HCT116 (cell line): Measurements from ENCODE around the gene CADPS. TPM values are rescaled to one million over a fixed set of nuclear protein-coding genes. Genes with fewer than 3 reads are reported as not detected.

Experiments used
- ATAC-seq: fragments of 200-7000 bp; cut with Tn5 transposase; 2 replicates; pipeline ENCODE4 v1.9.1; 2020; ENCODE audit warnings: mild to moderate bottlenecking, moderate library complexity
- BruUV-seq: library from RNA; stranded (reverse); fragments of 400-500 nt; replicated peaks from 2 replicates; lab custom pipeline; 2021; lab: Mats Ljungman, UMichigan
- CTCF ChIA-PET: fragments of 300-600 bp; sonication (Branson Sonifier 250); formaldehyde crosslinking; loops from one replicate; lab custom pipeline; 2021; ENCODE audit warnings: antibody characterized with exemption; lab: Charles Lee
- POLR2A ChIA-PET: fragments of 300-600, 350-600 bp; sonication (Branson Sonifier 250); formaldehyde crosslinking; loops from one replicate; lab custom pipeline; 2021; ENCODE audit warnings: antibody characterized with exemption; lab: Charles Lee
- RAD21 ChIA-PET, 2 experiments: fragments of 300-600 bp; sonication (Branson Sonifier 250); formaldehyde crosslinking; loops; one replicate each; lab custom pipeline; 2023; ENCODE audit warnings: low total read pairs in 2 of 2; ENCODE audit not compliant: uncharacterized antibody in 2 of 2, unreplicated experiment in 2 of 2, low non-redundant PET in 1 of 2; lab: Charles Lee
- DNase-seq: peaks from one replicate; pipeline ENCODE4 v3.0.0-alpha.2; 2010; ENCODE audit warnings: low read depth, low spot score
- H2AFZ ChIP-seq: fragments of 200-600 bp; shearing (Covaris generic), sonication (generic); 2 replicates; pipeline ENCODE4 v1.6.1; 2017; ENCODE audit warnings: low read depth, mixed run types, mixed read lengths, antibody characterized with exemption, low read length; ENCODE audit not compliant: poor library complexity, severe bottlenecking
- H3K27ac ChIP-seq: 2 replicates; pipeline ENCODE4 v1.5.1; 2012; ENCODE audit warnings: low read depth, low read length
- H3K27me3 ChIP-seq: fragments of 200-600 bp; sonication (generic); 2 replicates; pipeline ENCODE4 v1.6.1; 2016; ENCODE audit warnings: mixed run types, low read length, mixed read lengths; ENCODE audit not compliant: insufficient read depth
- H3K36me3 ChIP-seq, 2 experiments: fragments of 200-500 bp in 1 of 2; fragments of 200-600 bp in 1 of 2; sonication (Bioruptor generic) in 1 of 2; sonication (generic) in 1 of 2; 2 replicates each; pipeline versions ENCODE4 v1.5.1 to v1.6.1; 2014 to 2016; ENCODE audit warnings: low read length in 2 of 2, inconsistent platforms in 1 of 2, mixed read lengths in 1 of 2, mixed run types in 1 of 2; ENCODE audit not compliant: insufficient read depth in 2 of 2, control insufficient read depth in 1 of 2
- H3K4me1 ChIP-seq, 2 experiments: fragments of 200-600 bp in 1 of 2; sonication (generic) in 1 of 2; 2 replicates each; pipeline versions ENCODE4 v1.5.1 to v1.6.1; 2012 to 2017; ENCODE audit warnings: low read length in 2 of 2, inconsistent platforms in 1 of 2, mild to moderate bottlenecking in 1 of 2, mixed read lengths in 1 of 2, mixed run types in 1 of 2, moderate library complexity in 1 of 2; ENCODE audit not compliant: insufficient read depth in 2 of 2, control insufficient read depth in 1 of 2
- H3K4me2 ChIP-seq: fragments of 200-600 bp; sonication (generic); 2 replicates; pipeline ENCODE4 v1.6.1; 2017; ENCODE audit warnings: mixed run types, low read length, mixed read lengths
- H3K4me3 ChIP-seq, 2 experiments: fragments of 200-600 bp in 1 of 2; sonication (generic) in 1 of 2; replicated peaks in 1 of 2; 2 replicates each; pipeline ENCODE4 v1.5.1; 2011 to 2016; ENCODE audit warnings: low read length in 2 of 2, control low read depth in 1 of 2, low read depth in 1 of 2, mild to moderate bottlenecking in 1 of 2, mixed read lengths in 1 of 2, mixed run types in 1 of 2
- H3K79me2 ChIP-seq: fragments of 200-600 bp; sonication (generic); 2 replicates; pipeline ENCODE4 v1.6.1; 2017; ENCODE audit warnings: mild to moderate bottlenecking, mixed run types, low read length, moderate library complexity, mixed read lengths; ENCODE audit not compliant: insufficient read depth
- H3K9ac ChIP-seq: fragments of 200-600 bp; sonication (generic); 2 replicates; pipeline ENCODE4 v1.6.1; 2016; ENCODE audit warnings: low read length, mixed read lengths
- H3K9me2 ChIP-seq: fragments of 200-600 bp; sonication (generic), shearing (Covaris generic); 2 replicates; pipeline ENCODE4 v1.6.1; 2017; ENCODE audit warnings: mixed run types, mild to moderate bottlenecking, moderate library complexity; ENCODE audit not compliant: insufficient read depth
- H3K9me3 ChIP-seq, 2 experiments: fragments of 200-500 bp in 1 of 2; fragments of 200-600 bp in 1 of 2; sonication (Bioruptor generic) in 1 of 2; sonication (generic) in 1 of 2; 2 replicates each; pipeline ENCODE4 v1.6.1; 2014 to 2017; ENCODE audit warnings: low read length in 2 of 2, mixed read lengths in 2 of 2, inconsistent platforms in 1 of 2, low read depth in 1 of 2, mild to moderate bottlenecking in 1 of 2, mixed run types in 1 of 2, moderate library complexity in 1 of 2; ENCODE audit not compliant: control insufficient read depth in 1 of 2, insufficient read depth in 1 of 2
- H4K20me1 ChIP-seq: fragments of 200-600 bp; sonication (generic), shearing (Covaris generic); 2 replicates; pipeline ENCODE4 v1.6.1; 2017; ENCODE audit warnings: mixed run types, mild to moderate bottlenecking, moderate library complexity; ENCODE audit not compliant: insufficient read depth
- CBX3 ChIP-seq: IDR thresholded peaks from 2 replicates; pipeline ENCODE4 v1.6.1; 2012; ENCODE audit warnings: low read depth
- CEBPB ChIP-seq: IDR thresholded peaks from 2 replicates; pipeline ENCODE4 v1.6.1; 2012; ENCODE audit warnings: low read depth
- CTCF ChIP-seq, 3 experiments: fragments of 200-600 bp in 1 of 3; sonication (generic) in 1 of 3; IDR thresholded peaks in 2 of 3; conservative IDR thresholded peaks in 1 of 3; 2 replicates each; pipeline ENCODE4 v1.5.1; 2012 to 2017; ENCODE audit warnings: low read depth in 2 of 3, low read length in 2 of 3, antibody characterized with exemption in 1 of 3, borderline replicate concordance in 1 of 3, control low read depth in 1 of 3, mild to moderate bottlenecking in 1 of 3, mixed read lengths in 1 of 3, mixed run types in 1 of 3, moderate library complexity in 1 of 3; ENCODE audit not compliant: insufficient read depth in 1 of 3
- EGR1 ChIP-seq: IDR thresholded peaks from 2 replicates; pipeline ENCODE4 v1.6.1; 2012; ENCODE audit warnings: low read depth
- ELF1 ChIP-seq: IDR thresholded peaks from 2 replicates; pipeline ENCODE4 v1.6.1; 2012; ENCODE audit warnings: low read depth, borderline replicate concordance
- EZH2 ChIP-seq: fragments of 200-600 bp; sonication (generic); IDR thresholded peaks from 2 replicates; pipeline ENCODE4 v1.6.1; 2017; ENCODE audit warnings: antibody characterized with exemption, mixed run types
- RAD21 ChIP-seq: IDR thresholded peaks from 2 replicates; pipeline ENCODE4 v1.6.1; 2012; ENCODE audit warnings: low read depth, mild to moderate bottlenecking
- SIN3A ChIP-seq: IDR thresholded peaks from 2 replicates; pipeline ENCODE4 v1.6.1; 2012; ENCODE audit warnings: low read depth
- SP1 ChIP-seq: IDR thresholded peaks from 2 replicates; pipeline ENCODE4 v1.6.1; 2012; ENCODE audit warnings: low read depth
- ZBTB33 ChIP-seq: IDR thresholded peaks from 2 replicates; pipeline ENCODE4 v1.6.1; 2011; ENCODE audit warnings: mild to moderate bottlenecking, low read length, moderate library complexity; ENCODE audit not compliant: insufficient replicate concordance; ENCODE audit errors: extremely low read depth
- ZFX ChIP-seq: fragments of 450-650 bp; IDR thresholded peaks from 2 replicates; pipeline ENCODE4 v1.6.1; 2017
- ZNF274 ChIP-seq: fragments of 200-500 bp; sonication (Bioruptor generic); IDR thresholded peaks from 2 replicates; pipeline ENCODE4 v1.6.1; 2014; ENCODE audit warnings: mild to moderate bottlenecking, low read depth, low read length, inconsistent platforms
- intact Hi-C: fragments of 100-400 bp; cut with micrococcal nuclease; formaldehyde crosslinking; loops from 2 replicates; pipeline ENCODE4 v1.10.0; 2022
- total RNA-seq: library from RNA; stranded (reverse); gene quantifications from one replicate; pipeline ENCODE4 v1.2.1, GENCODE V29; 2021; ENCODE audit not compliant: unreplicated experiment
- TF ChIP-seq, protein P1 (sequence below): IDR thresholded peaks from 2 replicates; pipeline ENCODE4 v1.6.1; 2012

Gene CADPS
- total RNA-seq, 1 experiment from 2014 or later: not detected

- H3K9me3 ChIP-seq: no peaks in the 10 kb centered on the region
- H3K9me2 ChIP-seq: no peaks in the 10 kb centered on the region
- H3K36me3 ChIP-seq: no peaks in the 10 kb centered on the region
- no peak for TF ChIP-seq CTCF (IDR thresholded peaks at IDR 0.05 in 2 of 3, conservative IDR thresholded peaks at IDR 0.05 in 1 of 3; ENCODE audit: borderline replicate concordance in 1 of 3, insufficient read depth in 1 of 3, low read depth in 2 of 3, low read length in 2 of 3)
- no peak for TF ChIP-seq ELF1
- H3K4me1 ChIP-seq: no peaks in the 10 kb centered on the region
- no peak overlapping the region for H3K9ac ChIP-seq
- no TSS peak for BruUV-seq
- RAD21 ChIA-PET: no interaction called here
- H3K79me2 ChIP-seq: no peaks in the 10 kb centered on the region
- intact Hi-C loops: no loop called here
- POLR2A ChIA-PET: no interaction called here
- no peak overlapping the region for H2AFZ ChIP-seq
- CTCF ChIA-PET: no interaction called here
- DNase-seq: no peak
- H3K27ac ChIP-seq: no peak overlapping the region
- H4K20me1 ChIP-seq: no peaks in the 10 kb centered on the region
- ATAC-seq: no peak
- H3K4me2 ChIP-seq: no peak overlapping the region
- H3K4me3 ChIP-seq: no peak overlapping the region
- H3K27me3 ChIP-seq: no peaks in the 10 kb centered on the region
These were observed 94.1 kb downstream of the CADPS start for GRCh38 chr3:62781121-62781520.

GRCh38 chr3:62777674-62778073 lies 97.5 kb downstream of the CADPS start:
- no TSS peak for BruUV-seq
- H2AFZ ChIP-seq: no peak overlapping the region
- no peaks in the 10 kb centered on the region for H3K9me2 ChIP-seq
- DNase-seq: no peak
- no peak overlapping the region for H3K27ac ChIP-seq
- intact Hi-C loops: no loop called here
- ChIA-PET CTCF (no interaction called here), RAD21 (no interaction called here)
- no peaks in the 10 kb centered on the region for H4K20me1 ChIP-seq
- TF ChIP-seq SP1 (no peak), CEBPB (no peak), EGR1 (no peak), CBX3 (no peak), ZFX (no peak), ZBTB33 (no peak), EZH2 (no peak), RAD21 (no peak), SIN3A (no peak), CTCF (IDR thresholded peaks at IDR 0.05 in 2 of 3, conservative IDR thresholded peaks at IDR 0.05 in 1 of 3; ENCODE audit: borderline replicate concordance in 1 of 3, insufficient read depth in 1 of 3, low read depth in 2 of 3, low read length in 2 of 3) (no peak), ZNF274 (no peak)
- TF ChIP-seq, protein P1, sequence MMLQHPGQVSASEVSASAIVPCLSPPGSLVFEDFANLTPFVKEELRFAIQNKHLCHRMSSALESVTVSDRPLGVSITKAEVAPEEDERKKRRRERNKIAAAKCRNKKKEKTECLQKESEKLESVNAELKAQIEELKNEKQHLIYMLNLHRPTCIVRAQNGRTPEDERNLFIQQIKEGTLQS: no peak
- TF ChIP-seq, all 23 proteins: peak for 0
- Histone ChIP-seq H3K9ac (no peak overlapping the region), H3K4me2 (no peak overlapping the region), H3K27me3 (no peaks in the 10 kb centered on the region), H3K79me2 (no peaks in the 10 kb centered on the region), H3K4me3 (no peak overlapping the region), H3K36me3 (no peaks in the 10 kb centered on the region), H3K4me1 (no peaks in the 10 kb centered on the region), H3K9me3 (no peaks in the 10 kb centered on the region)
- POLR2A ChIA-PET: no interaction called here
- no peak for ATAC-seq
